HG03025 (cell line): ENCODE results near the gene ZNF236.
"Not testable (repeated sequence)": the region's sequence is repeated elsewhere in the genome, so short reads cannot be mapped to it uniquely, and the experiment has no call there.

ENCODE experiments used
- ATAC-seq: cut with Tn5 transposase; IDR thresholded peaks from one replicate; pipeline ENCODE4 v1.9.1; 2021; ENCODE audit warnings: mild to moderate bottlenecking, moderate library complexity; ENCODE audit not compliant: unreplicated experiment, low FRiP score

Gene ZNF236

GRCh38 chr18:76822506-76823160 is at the start of gene ZNF236:
Gene ZNF236, plus strand, starts transcription at chr18:76822557. Its CDS starts 51 bp downstream, at chr18:76822608.
- ATAC-seq: peak; percentile 37

DNA sequence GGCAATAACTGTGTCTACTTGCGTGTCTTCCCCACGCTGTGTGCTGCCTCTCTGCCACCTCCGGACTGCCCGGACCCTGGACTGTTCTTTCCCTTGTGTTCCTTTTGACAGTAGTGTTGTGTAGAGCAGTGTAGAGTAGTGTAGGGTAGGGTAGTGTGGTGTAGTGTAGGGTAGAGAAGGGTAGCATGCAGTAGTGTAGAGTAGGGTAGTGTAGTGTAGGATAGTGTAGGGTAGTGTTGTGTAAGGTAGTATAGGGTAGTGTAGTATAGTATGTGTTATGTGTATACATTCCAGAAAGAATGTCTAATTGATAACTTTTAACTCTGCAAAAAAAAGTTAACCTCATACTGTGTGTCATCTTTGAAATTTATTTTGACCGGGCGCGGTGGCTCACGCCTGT is 49.7 kb upstream of the ZNF236 start:
- no peak for ATAC-seq

DNA sequence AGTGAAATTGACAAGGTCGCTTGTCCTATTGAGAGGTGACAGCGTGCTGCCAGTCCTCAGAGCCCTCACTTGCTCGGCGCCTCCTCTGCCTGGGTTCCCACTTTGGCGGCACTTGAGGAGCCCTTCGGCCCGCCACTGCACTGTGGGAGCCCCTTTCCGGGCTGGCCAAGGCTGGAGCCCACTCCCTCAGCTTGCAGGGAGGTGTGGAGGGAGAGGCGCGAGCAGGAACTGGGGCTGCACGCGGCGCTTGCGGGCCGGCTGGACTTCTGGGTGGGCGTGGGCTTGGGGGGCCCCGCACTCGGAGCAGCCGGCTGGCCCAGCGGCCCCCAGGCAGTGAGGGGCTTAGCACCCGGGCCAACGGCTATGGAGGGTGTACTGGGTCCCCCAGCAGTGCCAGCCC is 45.3 kb upstream of the ZNF236 start:
- not testable (repeated sequence) for ATAC-seq

DNA sequence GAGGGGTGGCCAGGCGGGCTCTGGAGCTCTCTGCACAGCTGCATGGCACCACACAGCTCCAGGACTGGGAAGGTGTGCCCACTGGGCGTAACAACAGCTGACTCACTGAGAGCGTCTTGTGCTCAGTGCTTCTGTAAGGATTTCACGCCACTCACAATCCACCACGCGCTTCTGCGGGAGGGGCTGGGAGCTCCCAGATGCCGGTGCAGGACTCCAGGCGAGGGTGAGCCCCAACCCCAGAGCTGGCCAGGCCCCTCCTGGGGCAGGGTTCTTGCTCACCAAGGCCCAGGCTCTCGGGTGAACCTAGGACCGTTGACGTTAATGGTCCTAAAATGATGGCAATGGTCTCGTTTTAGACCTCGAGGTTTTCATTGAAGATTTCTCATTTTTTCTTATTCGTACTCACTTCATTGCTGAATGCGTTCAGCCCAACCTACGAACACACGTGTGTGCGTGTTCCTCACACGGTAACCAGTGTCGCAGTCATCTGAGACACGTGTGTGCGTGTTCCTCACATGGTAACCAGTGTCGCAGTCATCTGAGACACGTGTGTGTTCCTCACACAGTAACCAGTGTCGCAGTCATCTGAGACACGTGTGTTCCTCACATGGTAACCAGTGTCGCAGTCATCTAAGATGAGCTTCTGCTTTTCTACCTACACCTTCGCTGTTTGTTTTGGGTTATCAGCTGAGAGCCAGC is 38.4 kb upstream of the ZNF236 start:
- ATAC-seq: no peak

GRCh38 chr18:76785872-76786271 is 36.5 kb upstream of the ZNF236 start:
- no peak for ATAC-seq

GRCh38 chr18:76788571-76789317 is 33.6 kb upstream of the ZNF236 start:
- ATAC-seq: no peak

DNA sequence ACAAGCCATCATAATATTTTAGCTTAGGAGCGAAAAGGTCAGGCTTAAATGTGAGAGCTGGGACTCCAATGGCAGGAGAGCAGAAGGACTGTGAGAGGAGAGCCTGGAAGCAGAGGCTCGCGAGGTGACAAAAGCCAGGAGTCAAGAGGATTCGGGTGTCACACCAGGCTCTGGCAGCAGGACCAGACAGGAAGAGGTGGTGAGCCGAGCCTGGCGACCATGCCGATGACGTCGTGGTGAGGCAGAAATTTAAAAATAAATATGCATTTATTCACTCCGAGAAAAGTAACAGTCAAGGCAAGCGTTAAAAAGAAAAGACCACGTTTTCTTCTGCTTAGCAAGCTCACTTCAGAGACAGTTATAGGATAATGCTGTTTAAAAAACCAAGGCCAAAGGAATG is 31.3 kb upstream of the ZNF236 start:
- no peak for ATAC-seq

- no peak for ATAC-seq
Measured at GRCh38 chr18:76791642-76792041, 30.7 kb upstream of the ZNF236 start.

DNA sequence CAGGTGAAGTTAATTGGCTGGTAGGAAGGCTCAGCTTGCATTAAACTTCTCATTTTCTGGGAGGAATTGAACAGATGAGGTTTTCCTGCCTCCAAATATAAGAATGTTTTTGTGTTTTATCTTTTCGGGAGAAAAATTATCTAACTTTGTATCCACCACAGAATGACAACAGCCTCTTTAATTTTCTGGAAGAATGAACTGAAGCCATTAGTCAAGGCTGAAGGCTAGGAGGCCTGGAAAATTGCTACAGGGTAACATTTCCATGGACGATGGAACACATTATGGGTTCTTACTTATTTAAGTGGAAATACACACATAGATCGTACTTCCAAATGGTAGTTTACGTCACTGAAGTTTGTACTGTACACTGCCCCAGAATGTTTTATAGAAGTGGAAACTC is 28.0 kb upstream of the ZNF236 start:
- no peak for ATAC-seq

GRCh38 chr18:76801567-76802505 is 20.5 kb upstream of the ZNF236 start:
- peak; percentile 91 for ATAC-seq

- no peak for ATAC-seq
Measured at GRCh38 chr18:76803413-76803812, 18.9 kb upstream of the ZNF236 start.

- ATAC-seq: peak; percentile 46
Measured at GRCh38 chr18:76803814-76804213, 18.5 kb upstream of the ZNF236 start.

GRCh38 chr18:76805221-76805620 is 17.1 kb upstream of the ZNF236 start:
- no peak for ATAC-seq

GRCh38 chr18:76806301-76806700 is 16.1 kb upstream of the ZNF236 start:
- ATAC-seq: no peak

GRCh38 chr18:76808561-76808960 is 13.8 kb upstream of the ZNF236 start:
- ATAC-seq: no peak

DNA sequence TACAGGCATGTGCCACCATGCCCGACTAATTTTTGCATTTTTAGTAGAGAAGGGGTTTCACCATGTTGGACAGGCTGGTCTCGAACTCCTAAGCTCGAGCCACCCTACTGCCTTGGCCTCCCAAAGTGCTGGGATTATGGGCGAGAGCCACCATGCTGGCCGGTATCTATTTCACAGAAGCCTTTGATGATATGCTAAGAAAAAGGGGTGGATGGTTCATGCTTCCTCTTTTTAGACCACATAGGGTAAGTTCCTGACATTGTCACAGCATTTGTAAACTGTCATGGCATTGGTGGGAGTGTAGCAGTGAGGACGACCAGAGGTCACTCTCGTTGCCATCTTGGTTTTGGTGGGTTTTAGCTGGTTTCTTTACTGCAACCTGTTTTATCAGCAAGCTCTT is 10.8 kb upstream of the ZNF236 start:
- ATAC-seq: peak; percentile 66

DNA sequence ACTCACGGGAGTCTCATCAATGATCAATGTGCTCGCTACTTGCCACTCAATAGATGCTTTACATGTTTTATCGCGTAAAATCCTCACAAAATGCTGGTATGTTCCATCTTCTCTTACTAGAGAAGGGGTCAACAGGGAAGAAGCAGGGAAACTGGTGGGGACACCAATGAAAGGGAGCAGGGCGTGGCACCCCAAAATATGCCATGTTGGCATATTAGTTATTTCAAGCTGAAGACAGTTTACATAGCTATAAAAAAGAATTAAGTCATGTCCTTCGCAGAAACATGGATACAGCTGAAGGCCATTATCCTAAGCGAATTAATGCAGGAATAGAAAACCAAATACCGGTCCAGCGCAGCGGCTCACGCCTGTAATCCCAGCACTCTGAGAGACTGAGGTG is 8.1 kb upstream of the ZNF236 start:
- ATAC-seq: no peak

- no peak for ATAC-seq
Measured at GRCh38 chr18:76816127-76816526, 6.2 kb upstream of the ZNF236 start.

GRCh38 chr18:76817888-76818611 is 4.3 kb upstream of the ZNF236 start:
- no peak for ATAC-seq
